Stimulated activated memory B cell treated with anti-CD40 and anti-IgM and Interleukin-4, amounts not matched to agents 10 μg/mL and 1 μg/mL and 100 μg/mL, for 72 hours (primary cell): ENCODE data around the gene KIAA1958.
"Not testable (repeated sequence)": the region's sequence is repeated elsewhere in the genome, so short reads cannot be mapped to it uniquely, and the experiment has no call there.

ENCODE experiments used
- ATAC-seq: fragments of 150-1000 bp; cut with Tn5 transposase; 2 replicates; pipeline ENCODE4 v1.10.0; 2021
- H3K27ac Mint-ChIP-seq: one replicate; pipeline ENCODE4 v1.8.0; 2022; ENCODE audit warnings: mild to moderate bottlenecking, mixed read lengths
- H3K27me3 Mint-ChIP-seq: one replicate; pipeline ENCODE4 v1.8.0; 2022; ENCODE audit warnings: mixed read lengths
- H3K36me3 Mint-ChIP-seq: one replicate; pipeline ENCODE4 v1.8.0; 2022; ENCODE audit warnings: mixed read lengths
- H3K4me1 Mint-ChIP-seq: one replicate; pipeline ENCODE4 v1.8.0; 2022; ENCODE audit warnings: mixed read lengths
- H3K4me3 Mint-ChIP-seq: one replicate; pipeline ENCODE4 v1.8.0; 2022; ENCODE audit warnings: mild to moderate bottlenecking, moderate library complexity, mixed read lengths
- H3K9me3 Mint-ChIP-seq: one replicate; pipeline ENCODE4 v1.8.0; 2022; ENCODE audit warnings: mixed read lengths

KIAA1958 gene

GRCh38 chr9:112663681-112664080 is 177.1 kb downstream of the KIAA1958 start:
- H3K4me3 Mint-ChIP-seq = no peak overlapping the region
- no peaks in the 10 kb centered on the region for H3K4me1 Mint-ChIP-seq
- no peaks in the 10 kb centered on the region for H3K9me3 Mint-ChIP-seq
- peaks cover 9% of the 10 kb centered on the region for H3K36me3 Mint-ChIP-seq
- no peak for ATAC-seq
- H3K27me3 Mint-ChIP-seq = no peaks in the 10 kb centered on the region
- H3K27ac Mint-ChIP-seq = no peak overlapping the region

- no peaks in the 10 kb centered on the region for H3K9me3 Mint-ChIP-seq
- H3K27ac Mint-ChIP-seq = no peak overlapping the region
- H3K27me3 Mint-ChIP-seq = no peaks in the 10 kb centered on the region
- no peak for ATAC-seq
- no peak overlapping the region for H3K4me3 Mint-ChIP-seq
- no peaks in the 10 kb centered on the region for H3K4me1 Mint-ChIP-seq
- H3K36me3 Mint-ChIP-seq = peaks cover 3% of the 10 kb centered on the region
These were observed 177.9 kb downstream of the KIAA1958 start for GRCh38 chr9:112664531-112664930.

GRCh38 chr9:112665347-112665746 is 178.7 kb downstream of the KIAA1958 start:
- no peaks in the 10 kb centered on the region for H3K4me1 Mint-ChIP-seq

GRCh38 chr9:112669326-112669725 is 182.7 kb downstream of the KIAA1958 start:
- Mint-ChIP-seq H3K9me3 (peaks cover 4% of the 10 kb centered on the region), H3K4me1 (no peaks in the 10 kb centered on the region), H3K27me3 (no peaks in the 10 kb centered on the region), H3K4me3 (no peak overlapping the region), H3K27ac (no peak overlapping the region), H3K36me3 (no peaks in the 10 kb centered on the region)
- no peak for ATAC-seq

More at GRCh38 chr9:112665347-112665746, 178.7 kb downstream of the KIAA1958 start:
- Mint-ChIP-seq H3K27me3 (no peaks in the 10 kb centered on the region), H3K27ac (no peak overlapping the region), H3K4me3 (no peak overlapping the region), H3K9me3 (no peaks in the 10 kb centered on the region), H3K36me3 (no peaks in the 10 kb centered on the region)
- ATAC-seq = no peak

GRCh38 chr9:112670991-112671625 is 184.5 kb downstream of the KIAA1958 start:
- H3K4me1 Mint-ChIP-seq = no peaks in the 10 kb centered on the region
- ATAC-seq = no peak
- H3K4me3 Mint-ChIP-seq = no peak overlapping the region
- peaks cover 4% of the 10 kb centered on the region for H3K9me3 Mint-ChIP-seq
- no peaks in the 10 kb centered on the region for H3K27me3 Mint-ChIP-seq
- no peaks in the 10 kb centered on the region for H3K36me3 Mint-ChIP-seq
- no peak overlapping the region for H3K27ac Mint-ChIP-seq

- H3K36me3 Mint-ChIP-seq = not testable (repeated sequence)
These were observed 186.6 kb downstream of the KIAA1958 start for GRCh38 chr9:112673221-112673620.

GRCh38 chr9:112677040-112677439 is 190.4 kb downstream of the KIAA1958 start:
- no peaks in the 10 kb centered on the region for H3K27me3 Mint-ChIP-seq

More at GRCh38 chr9:112673221-112673620, 186.6 kb downstream of the KIAA1958 start:
- H3K27me3 Mint-ChIP-seq, ATAC-seq, H3K4me3 Mint-ChIP-seq, H3K4me1 Mint-ChIP-seq, H3K27ac Mint-ChIP-seq: not testable (repeated sequence)
- peaks cover 12% of the 10 kb centered on the region for H3K9me3 Mint-ChIP-seq

GRCh38 chr9:112680731-112681402 is 194.2 kb downstream of the KIAA1958 start:
- no peak overlapping the region for H3K4me3 Mint-ChIP-seq
- H3K27ac Mint-ChIP-seq = no peak overlapping the region
- peaks cover 5% of the 10 kb centered on the region for H3K4me1 Mint-ChIP-seq
- peaks cover 16% of the 10 kb centered on the region for H3K9me3 Mint-ChIP-seq
- H3K27me3 Mint-ChIP-seq = no peaks in the 10 kb centered on the region
- no peak for ATAC-seq
- H3K36me3 Mint-ChIP-seq = peaks cover 22% of the 10 kb centered on the region

More at GRCh38 chr9:112677040-112677439, 190.4 kb downstream of the KIAA1958 start:
- no peak for ATAC-seq
- Mint-ChIP-seq H3K36me3 (peaks cover 11% of the 10 kb centered on the region), H3K27ac (no peak overlapping the region), H3K9me3 (peaks cover 20% of the 10 kb centered on the region), H3K4me1 (peaks cover 1% of the 10 kb centered on the region), H3K4me3 (no peak overlapping the region)

GRCh38 chr9:112689161-112689740 is 202.6 kb downstream of the KIAA1958 start:
- no peak for ATAC-seq
- Mint-ChIP-seq H3K4me1 (no peaks in the 10 kb centered on the region), H3K4me3 (no peak overlapping the region), H3K36me3 (peaks cover 77% of the 10 kb centered on the region), H3K9me3 (no peaks in the 10 kb centered on the region), H3K27ac (no peak overlapping the region), H3K27me3 (no peaks in the 10 kb centered on the region)

GRCh38 chr9:112694706-112695555 is 208.3 kb downstream of the KIAA1958 start:
- Mint-ChIP-seq H3K27ac (no peak overlapping the region), H3K4me1 (no peaks in the 10 kb centered on the region), H3K4me3 (no peak overlapping the region)

GRCh38 chr9:112696461-112696860 is 209.8 kb downstream of the KIAA1958 start:
- H3K27me3 Mint-ChIP-seq = no peaks in the 10 kb centered on the region
- H3K4me3 Mint-ChIP-seq = no peak overlapping the region
- no peak overlapping the region for H3K27ac Mint-ChIP-seq
- ATAC-seq = no peak
- H3K4me1 Mint-ChIP-seq = no peaks in the 10 kb centered on the region
- H3K9me3 Mint-ChIP-seq = no peaks in the 10 kb centered on the region
- H3K36me3 Mint-ChIP-seq = peaks cover 51% of the 10 kb centered on the region

More at GRCh38 chr9:112694706-112695555, 208.3 kb downstream of the KIAA1958 start:
- Mint-ChIP-seq H3K36me3 (peaks cover 67% of the 10 kb centered on the region), H3K27me3 (no peaks in the 10 kb centered on the region), H3K9me3 (no peaks in the 10 kb centered on the region)
- ATAC-seq = no peak

- no peak overlapping the region for H3K4me3 Mint-ChIP-seq
- H3K27ac Mint-ChIP-seq = no peak overlapping the region
- no peaks in the 10 kb centered on the region for H3K27me3 Mint-ChIP-seq
- ATAC-seq = no peak
- H3K36me3 Mint-ChIP-seq = peaks cover 38% of the 10 kb centered on the region
- H3K4me1 Mint-ChIP-seq = peaks cover 7% of the 10 kb centered on the region
- no peaks in the 10 kb centered on the region for H3K9me3 Mint-ChIP-seq
These were observed 212.6 kb downstream of the KIAA1958 start for GRCh38 chr9:112699230-112699629.

GRCh38 chr9:112700085-112700484 is 213.5 kb downstream of the KIAA1958 start:
- H3K36me3 Mint-ChIP-seq = peaks cover 33% of the 10 kb centered on the region
- H3K27me3 Mint-ChIP-seq = no peaks in the 10 kb centered on the region
- no peak for ATAC-seq
- no peak overlapping the region for H3K4me3 Mint-ChIP-seq
- H3K4me1 Mint-ChIP-seq = peaks cover 7% of the 10 kb centered on the region
- no peaks in the 10 kb centered on the region for H3K9me3 Mint-ChIP-seq
- no peak overlapping the region for H3K27ac Mint-ChIP-seq

- no peaks in the 10 kb centered on the region for H3K9me3 Mint-ChIP-seq
- no peak for ATAC-seq
- no peaks in the 10 kb centered on the region for H3K27me3 Mint-ChIP-seq
- no peak overlapping the region for H3K4me3 Mint-ChIP-seq
- no peak overlapping the region for H3K27ac Mint-ChIP-seq
- peaks cover 17% of the 10 kb centered on the region for H3K4me1 Mint-ChIP-seq
- peaks cover 34% of the 10 kb centered on the region for H3K36me3 Mint-ChIP-seq
These were observed 216.7 kb downstream of the KIAA1958 start for GRCh38 chr9:112703304-112703703.

GRCh38 chr9:112705768-112706427 is 219.3 kb downstream of the KIAA1958 start:
- no peak for ATAC-seq
- H3K27ac Mint-ChIP-seq = no peak overlapping the region
- no peak overlapping the region for H3K4me3 Mint-ChIP-seq
- no peaks in the 10 kb centered on the region for H3K9me3 Mint-ChIP-seq
- no peaks in the 10 kb centered on the region for H3K27me3 Mint-ChIP-seq
- peaks cover 44% of the 10 kb centered on the region for H3K36me3 Mint-ChIP-seq
- peaks cover 19% of the 10 kb centered on the region for H3K4me1 Mint-ChIP-seq
